Activated CD8-positive, alpha-beta memory T cell treated with anti-CD3 and anti-CD28 coated beads, Interleukin-2, amount 50 U/mL, for 1 hour (primary cell): ENCODE data around the gene NECTIN1.

Experiments
- DNase-seq: peaks from one replicate; pipeline ENCODE4 v3.0.0-alpha.2; 2020; ENCODE audit errors: extremely low read depth

The NECTIN1 gene

GRCh38 chr11:119692540-119692820 lies 36.5 kb downstream of the NECTIN1 start:
- DNase-seq: no peak

DNA sequence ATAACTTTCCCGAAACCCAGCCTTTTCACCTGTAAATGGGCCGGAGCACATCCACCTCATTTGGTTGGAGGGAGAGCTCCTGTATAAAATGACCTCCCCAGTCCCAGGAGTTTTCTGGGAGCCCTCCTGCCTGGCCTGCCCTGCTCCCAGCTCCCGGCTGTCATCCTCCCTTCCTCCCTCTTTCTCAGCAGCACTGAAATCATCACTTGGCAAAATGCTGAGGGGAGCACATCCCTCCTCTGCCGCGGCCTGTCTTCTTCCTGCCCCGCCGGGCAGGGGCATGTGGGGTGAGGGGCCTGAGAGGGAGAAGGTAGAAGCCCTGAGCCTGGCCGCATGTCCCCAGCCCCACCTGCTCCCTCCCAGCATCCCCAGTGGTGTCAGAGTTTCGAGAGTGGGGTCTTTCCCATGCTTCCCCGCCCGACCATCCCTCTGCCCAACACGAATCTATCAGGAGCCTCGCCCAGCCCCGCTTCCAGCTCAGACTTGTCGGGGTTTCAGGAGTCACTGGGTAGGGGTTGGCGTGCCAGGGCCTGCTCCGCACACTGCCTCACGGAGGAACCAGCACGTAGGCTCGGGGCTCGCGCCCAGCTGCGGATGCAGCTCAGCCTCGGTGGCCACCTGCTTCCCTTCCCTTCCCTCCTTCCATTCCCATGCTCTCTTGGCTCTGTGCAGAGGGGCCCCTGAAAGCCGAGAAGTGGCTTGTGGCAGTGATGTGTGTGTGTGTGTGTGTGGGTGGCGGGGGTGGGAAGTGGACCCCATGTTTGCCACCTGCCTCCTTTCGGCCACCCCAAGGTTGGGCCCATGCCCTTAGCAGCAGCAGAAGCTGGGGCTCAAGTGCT lies 37.1 kb downstream of the NECTIN1 start:
- DNase-seq: no peak

DNA sequence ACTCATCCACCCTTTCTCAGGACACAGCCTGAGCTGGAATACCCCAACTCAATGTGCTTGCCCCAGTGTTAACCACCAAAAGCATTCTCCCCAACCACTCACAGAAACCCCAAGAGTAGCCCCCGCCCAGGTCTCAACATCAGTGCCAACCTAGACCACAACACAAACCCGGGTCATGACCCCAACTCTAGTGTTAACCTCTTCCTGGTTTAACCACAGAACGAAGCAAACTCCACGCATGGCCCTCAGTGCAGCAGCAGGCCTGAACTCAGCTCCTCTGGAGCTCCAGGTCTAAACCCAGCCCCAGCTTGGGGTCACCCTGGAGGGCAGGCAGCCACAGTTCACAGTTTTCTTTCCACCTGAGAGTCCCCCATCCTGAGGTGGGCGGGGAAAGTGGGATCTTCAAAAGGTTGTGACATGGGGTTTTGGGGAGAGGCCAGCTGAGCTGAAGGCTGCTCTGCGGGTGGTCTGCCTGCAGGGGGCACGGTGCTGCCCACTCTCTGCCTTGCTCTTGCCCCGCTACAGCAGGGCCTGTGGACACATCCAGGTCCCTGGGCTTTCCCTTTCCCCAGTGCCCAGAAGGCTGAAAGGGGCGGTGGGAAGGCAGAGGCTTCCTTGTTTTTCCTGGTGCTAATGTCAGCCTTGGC lies 37.9 kb downstream of the NECTIN1 start:
- DNase-seq: no peak

DNA sequence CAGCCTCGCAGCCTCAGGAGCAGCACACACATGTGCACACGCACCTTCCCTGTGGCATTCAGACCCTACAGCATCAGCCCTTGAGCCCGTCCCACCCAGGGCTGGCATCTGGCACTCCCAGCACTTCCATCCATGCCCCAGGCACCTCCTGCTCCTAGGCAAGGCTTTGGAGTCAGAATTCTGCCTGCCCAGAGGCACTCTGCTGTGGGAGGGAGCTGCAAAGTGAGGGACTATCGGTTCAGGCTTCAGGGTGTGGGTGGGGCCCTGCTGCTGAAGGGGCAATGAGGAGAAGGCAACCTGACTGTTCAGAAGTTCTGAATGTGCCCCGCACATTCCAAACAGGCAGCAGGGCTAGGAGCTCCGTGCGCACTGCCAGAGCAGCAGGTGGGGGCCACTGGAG lies 39.7 kb downstream of the NECTIN1 start:
- DNase-seq: no peak

- DNase-seq: no peak
Observed at GRCh38 chr11:119688356-119688755, 40.6 kb downstream of the NECTIN1 start.

- no peak for DNase-seq
Observed at GRCh38 chr11:119687373-119688046, 41.5 kb downstream of the NECTIN1 start.

DNA sequence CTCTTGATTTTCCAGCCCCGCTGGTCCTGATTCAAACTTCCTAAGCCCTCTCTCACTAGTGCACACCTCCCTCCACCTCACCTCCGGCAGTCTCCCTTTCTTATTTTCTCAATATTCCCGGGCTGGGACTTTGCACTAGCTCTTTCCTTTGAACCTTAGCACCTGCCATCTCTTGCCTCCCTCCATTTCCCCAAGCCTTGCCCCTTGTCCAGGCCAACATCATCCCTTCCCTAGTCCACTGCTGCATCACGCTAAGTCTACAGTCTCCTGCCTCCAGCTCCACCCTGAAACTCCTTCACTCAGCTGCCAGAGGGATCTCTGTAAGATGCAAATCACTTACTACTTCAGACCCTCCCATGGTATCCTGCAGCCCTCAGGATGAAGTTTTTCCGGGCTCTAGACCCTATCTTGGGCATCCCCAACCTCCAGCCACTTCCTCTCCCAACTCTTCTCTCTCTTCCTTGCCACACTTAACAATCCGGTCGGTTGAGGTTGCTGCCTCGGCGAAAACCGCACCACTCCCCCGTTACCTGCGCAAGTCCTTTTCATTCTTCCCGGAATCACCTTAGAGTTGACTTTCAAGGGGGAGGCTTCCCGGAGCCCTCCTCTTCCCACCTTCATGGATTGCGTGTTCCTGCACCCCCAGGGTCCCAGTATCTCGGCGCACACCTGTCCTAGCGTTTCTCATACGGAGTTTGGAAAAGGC lies 42.7 kb downstream of the NECTIN1 start:
- DNase-seq: no peak

- no peak for DNase-seq
Observed at GRCh38 chr11:119685111-119685746, 43.8 kb downstream of the NECTIN1 start.

DNA sequence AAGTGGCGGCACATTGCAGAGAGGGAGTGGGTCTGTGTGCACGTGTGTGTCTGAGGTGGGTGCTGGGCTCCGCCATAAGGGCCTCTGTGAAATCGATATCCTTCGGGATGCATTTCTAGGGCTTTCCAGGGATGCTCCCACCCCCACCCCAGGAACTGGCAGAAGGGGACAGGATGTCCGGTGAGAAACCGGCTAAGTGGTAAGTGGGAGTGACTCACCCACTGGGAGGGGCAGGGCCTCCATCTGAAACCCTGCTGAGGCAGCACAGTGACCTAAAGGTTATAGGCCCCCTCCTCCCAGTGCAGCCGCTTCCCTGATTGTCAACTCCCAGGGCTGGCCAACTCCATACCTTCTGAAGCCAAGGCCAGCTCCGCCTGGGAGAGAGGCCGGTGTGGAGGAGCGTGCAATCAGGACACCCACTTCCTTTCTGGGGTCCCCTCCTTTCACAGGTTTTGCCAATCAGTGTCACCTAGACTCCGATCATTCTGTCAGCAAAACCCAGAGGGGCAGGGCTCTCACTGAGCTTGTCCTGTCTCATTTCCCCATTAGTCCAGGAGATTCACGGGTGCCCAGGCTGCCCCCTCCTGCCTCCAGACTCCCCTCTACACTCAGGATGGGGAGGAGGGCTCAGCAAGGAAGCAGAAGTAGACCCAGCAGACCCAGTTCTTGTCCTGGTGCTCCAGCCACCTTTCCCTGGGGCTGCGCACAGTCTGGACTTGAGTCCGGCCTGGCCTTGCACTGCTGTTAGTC lies 44.5 kb downstream of the NECTIN1 start:
- no peak for DNase-seq

- no peak for DNase-seq
Observed at GRCh38 chr11:119683783-119684182, 45.2 kb downstream of the NECTIN1 start.

- DNase-seq: no peak
Observed at GRCh38 chr11:119681361-119681910, 47.6 kb downstream of the NECTIN1 start.

DNA sequence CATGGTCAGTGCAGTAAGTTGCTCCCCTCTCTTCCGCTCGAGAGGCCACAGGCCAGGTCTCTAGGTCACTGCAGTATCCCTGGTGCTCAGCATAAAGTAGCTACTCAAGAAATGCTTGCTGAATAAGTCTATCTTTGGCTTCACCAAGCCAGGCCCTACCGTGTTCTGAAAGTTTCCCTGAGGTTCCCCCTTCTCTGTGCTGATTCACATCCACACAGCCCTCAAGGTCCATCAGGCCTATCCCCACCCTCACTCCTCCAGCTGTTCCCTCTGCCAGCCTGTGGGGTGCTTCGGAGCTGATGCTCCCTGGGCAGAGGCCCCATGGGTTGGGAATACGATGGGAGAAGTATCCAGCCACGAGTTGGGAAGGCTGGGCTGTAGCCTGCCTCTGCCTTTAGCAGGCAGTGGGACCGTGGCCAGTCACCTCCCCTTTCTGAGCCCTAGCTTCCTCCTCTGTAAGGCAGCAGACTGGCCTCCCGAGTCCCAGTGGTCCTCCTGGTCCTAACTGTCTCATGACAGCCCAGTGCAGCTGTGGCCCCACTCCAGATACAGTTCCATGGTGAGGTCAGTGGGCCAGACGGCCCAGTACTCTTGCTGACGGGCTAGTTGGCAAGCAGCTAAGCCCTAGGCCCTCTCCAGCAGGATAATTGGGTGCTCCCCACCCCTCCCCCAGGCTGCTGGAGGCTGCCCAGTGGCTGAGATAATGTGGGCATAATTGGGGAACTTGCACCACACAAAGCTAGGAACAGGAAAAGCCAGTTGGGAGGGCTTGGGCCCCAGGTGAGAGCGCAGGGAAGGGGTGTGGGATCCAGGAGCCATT lies 48.2 kb downstream of the NECTIN1 start:
- no peak for DNase-seq

GRCh38 chr11:119679346-119679745 lies 49.7 kb downstream of the NECTIN1 start:
- no peak for DNase-seq

DNA sequence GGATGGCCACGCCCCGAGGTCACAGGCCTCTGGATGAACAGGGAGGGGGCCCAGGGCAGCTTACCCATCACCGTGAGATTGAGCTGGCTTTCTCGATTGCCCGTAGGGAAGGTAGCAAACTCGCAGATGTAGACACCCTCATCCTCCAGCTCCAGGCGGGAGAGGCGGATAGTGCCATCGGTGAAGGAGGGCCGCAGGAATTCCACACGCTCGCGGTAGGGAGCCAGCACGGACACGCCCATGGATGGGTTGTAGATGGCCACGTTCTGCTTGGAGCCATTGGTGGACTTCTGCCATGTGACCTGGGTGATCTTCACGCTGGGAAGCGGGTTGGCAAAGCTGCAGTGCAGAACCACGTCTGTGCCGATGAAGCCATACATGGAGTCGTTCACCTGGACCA lies 50.6 kb downstream of the NECTIN1 start:
- DNase-seq: no peak

DNA sequence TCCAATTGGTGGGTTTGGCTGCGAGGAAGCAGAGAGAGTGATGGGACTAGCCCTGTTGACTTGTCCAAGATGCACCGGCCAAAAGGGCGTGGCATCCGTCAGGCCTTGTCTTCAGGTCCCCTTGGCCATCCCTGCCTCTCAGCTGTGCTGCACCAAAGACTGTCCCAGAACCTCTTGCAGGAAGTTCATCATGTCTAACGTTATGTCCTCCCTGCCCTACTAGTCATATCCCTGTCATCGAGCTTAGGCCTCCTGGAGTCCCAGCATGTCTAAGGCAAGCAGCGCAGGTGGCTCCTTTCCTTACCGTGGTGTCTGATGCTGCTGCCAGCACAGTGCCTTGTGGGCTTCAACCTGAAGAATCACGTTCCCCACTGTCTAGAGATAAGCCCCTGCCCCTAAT lies 51.2 kb downstream of the NECTIN1 start:
- no peak for DNase-seq

DNA sequence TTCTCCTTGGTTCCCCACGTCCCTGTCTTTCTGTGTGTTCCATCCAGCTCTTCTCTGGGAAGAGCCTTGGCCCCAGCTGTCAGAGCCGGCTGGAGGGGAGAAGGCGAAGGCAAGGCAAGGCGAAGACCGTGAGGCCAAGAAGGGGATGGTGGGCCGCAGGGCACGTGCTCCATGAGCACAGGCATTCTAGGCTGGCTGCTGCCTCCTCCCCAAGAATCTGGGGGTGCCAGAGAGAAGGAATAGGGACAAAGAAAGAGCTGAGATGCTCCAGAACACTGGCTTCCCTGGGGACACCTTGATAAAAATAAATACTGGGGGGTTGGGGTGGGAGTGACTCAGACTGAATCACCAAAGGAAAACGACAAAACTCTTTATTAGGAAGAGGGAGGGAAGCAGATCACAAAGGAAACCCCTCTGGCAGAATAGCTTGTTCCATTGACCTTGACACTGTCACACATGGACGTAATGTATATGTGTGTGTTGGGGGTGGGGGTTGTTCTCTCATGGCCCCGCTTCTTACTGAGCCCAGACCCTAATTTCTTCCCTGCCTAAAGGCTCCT lies 52.5 kb downstream of the NECTIN1 start:
- no peak for DNase-seq

DNA sequence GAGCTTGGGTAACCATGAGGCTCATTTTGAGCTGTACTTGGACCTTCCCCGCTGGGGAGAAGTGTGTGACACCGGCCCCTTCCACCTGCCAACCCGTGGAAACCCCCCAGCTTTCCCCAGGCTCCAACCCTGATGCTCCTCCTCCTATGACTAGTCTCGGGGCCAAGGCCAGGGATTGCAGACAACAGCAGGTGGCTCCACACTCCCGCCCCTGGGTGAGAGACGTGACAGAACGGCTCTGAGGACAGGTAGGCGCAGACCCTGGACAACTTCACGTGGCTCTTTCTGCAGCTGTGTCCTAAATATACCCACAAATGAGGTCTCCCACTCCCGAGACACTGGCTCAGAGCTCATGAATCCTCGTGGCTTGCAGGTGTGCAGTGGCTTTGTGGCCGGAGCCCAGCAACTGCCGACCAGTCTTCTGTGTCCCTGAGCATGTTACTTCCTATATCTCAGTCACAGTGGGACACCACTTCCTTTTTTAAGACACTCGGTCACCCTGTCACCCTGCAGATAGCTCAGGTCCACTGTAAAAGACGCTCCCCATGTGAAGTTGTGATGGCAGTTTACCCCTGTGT lies 55.2 kb downstream of the NECTIN1 start:
- DNase-seq: no peak

DNA sequence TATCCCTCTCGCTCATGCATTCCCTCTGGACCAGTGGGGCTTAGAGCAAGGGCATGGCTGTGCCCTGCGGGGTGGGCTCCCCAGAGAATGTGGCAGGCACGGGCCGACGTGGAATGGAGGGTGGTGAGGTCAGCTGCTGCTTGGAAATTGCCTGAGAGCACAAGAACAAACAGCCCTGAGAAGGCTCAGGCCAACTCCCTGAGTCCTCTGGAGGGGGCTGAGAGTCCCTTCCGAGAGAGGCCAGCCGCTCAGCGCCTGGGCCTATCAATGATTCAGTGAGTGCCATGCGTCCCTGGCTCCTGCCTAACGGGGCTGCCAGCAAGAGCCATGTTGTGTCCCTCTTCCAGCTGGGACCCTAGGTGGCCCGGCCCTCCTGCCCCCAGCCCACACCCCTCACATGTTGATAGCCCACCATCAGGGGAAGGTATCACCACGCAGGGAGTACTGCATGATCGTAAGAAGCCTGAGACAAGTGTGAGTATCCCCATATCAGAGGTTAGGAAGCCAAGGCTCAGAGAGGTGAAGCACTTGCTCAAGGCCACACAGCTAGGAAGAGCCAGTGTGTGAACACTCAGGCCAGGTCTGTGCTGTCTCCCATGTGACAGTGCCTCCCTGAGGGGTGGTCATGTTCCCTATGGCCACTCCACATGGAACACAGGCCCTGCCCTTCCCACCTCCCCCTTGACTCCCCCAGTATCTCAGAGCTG lies 55.8 kb downstream of the NECTIN1 start:
- no peak for DNase-seq

DNA sequence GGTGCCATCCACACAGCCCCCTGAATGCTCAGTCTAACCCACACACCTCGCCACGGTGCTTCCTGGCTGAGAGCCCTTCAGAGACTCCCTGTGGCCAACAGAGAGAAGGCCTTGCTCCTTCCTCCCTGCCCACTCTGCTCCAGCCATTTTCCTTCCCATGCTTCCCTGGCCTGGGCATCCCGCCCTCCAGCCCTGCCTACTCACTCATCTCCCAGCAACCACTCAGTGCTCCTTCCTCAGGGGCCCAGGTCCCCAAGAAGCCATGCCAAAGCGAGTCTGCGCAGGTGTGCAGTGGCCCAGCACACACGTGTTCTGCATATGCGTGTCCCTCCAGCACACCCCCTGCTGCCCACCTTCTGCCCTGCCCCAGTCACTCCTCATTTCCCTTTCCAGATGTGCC lies 56.4 kb downstream of the NECTIN1 start:
- DNase-seq: no peak
